ENCODE measurements around the gene CD69.
"Not testable (repeated sequence)": the region's sequence is repeated elsewhere in the genome, so short reads cannot be mapped to it uniquely, and the experiment has no call there.

The CD69 gene

GRCh38 chr12:9751204-9752144 is 9.2 kb downstream of the CD69 start:
- H3K27ac Mint-ChIP-seq, result no peak overlapping the region
- intact Hi-C loops (cut with micrococcal nuclease), result loop anchor here (2.0 to 10.0 kb wide), 4 partner anchors 45 to 391 kb away; partner anchors contain the start of gene CLEC12B
- H3K9me3 Mint-ChIP-seq, result no peaks in the 10 kb centered on the region
- no peak overlapping the region for H3K4me3 Mint-ChIP-seq
- peaks cover 16% of the 10 kb centered on the region for H3K4me1 Mint-ChIP-seq (ENCODE audit: low read depth)
- peaks cover 23% of the 10 kb centered on the region for H3K36me3 Mint-ChIP-seq (ENCODE audit: low read depth)
- no peaks in the 10 kb centered on the region for H3K27me3 Mint-ChIP-seq

GRCh38 chr12:9750276-9751203 is 10.2 kb downstream of the CD69 start:
- H3K27ac Mint-ChIP-seq, result no peak overlapping the region
- no peaks in the 10 kb centered on the region for H3K9me3 Mint-ChIP-seq
- no peaks in the 10 kb centered on the region for H3K27me3 Mint-ChIP-seq
- H3K4me1 Mint-ChIP-seq (ENCODE audit: low read depth), result peaks cover 16% of the 10 kb centered on the region
- intact Hi-C loops (cut with micrococcal nuclease), result loop anchor here (1.0 to 10.0 kb wide), 5 partner anchors 46 to 392 kb away; partner anchors contain the start of gene CLEC12B
- no peak overlapping the region for H3K4me3 Mint-ChIP-seq
- H3K36me3 Mint-ChIP-seq (ENCODE audit: low read depth), result peaks cover 22% of the 10 kb centered on the region

GRCh38 chr12:9749640-9750039 is 11.1 kb downstream of the CD69 start:
- Mint-ChIP-seq H3K27ac (no peak overlapping the region), H3K27me3 (no peaks in the 10 kb centered on the region), H3K4me1 (ENCODE audit: low read depth) (peaks cover 22% of the 10 kb centered on the region), H3K9me3 (no peaks in the 10 kb centered on the region), H3K36me3 (ENCODE audit: low read depth) (peaks cover 17% of the 10 kb centered on the region), H3K4me3 (no peak overlapping the region)
- intact Hi-C loops (cut with micrococcal nuclease), result loop anchor here (1.0 to 10.0 kb wide), 6 partner anchors 47 to 393 kb away; partner anchors contain the start of genes CLEC12B and CLEC1B

- intact Hi-C loops (cut with micrococcal nuclease), result loop anchor here (10.0 kb wide), 1 partner anchor 250 kb away; the partner anchor contains the start of gene CLEC1B
- Mint-ChIP-seq H3K27me3 (no peaks in the 10 kb centered on the region), H3K36me3 (ENCODE audit: low read depth) (no peaks in the 10 kb centered on the region), H3K27ac (no peak overlapping the region), H3K4me1 (ENCODE audit: low read depth) (peaks cover 39% of the 10 kb centered on the region), H3K9me3 (no peaks in the 10 kb centered on the region), H3K4me3 (no peak overlapping the region)
Measured at GRCh38 chr12:9745199-9745598, 15.5 kb downstream of the CD69 start.

- H3K27ac Mint-ChIP-seq, result peak overlapping the region; percentile 74
- intact Hi-C loops (cut with micrococcal nuclease), result loop anchor here (10.0 kb wide), 1 partner anchor 252 kb away; the partner anchor contains the start of gene CLEC1B
- peaks cover 52% of the 10 kb centered on the region for H3K4me1 Mint-ChIP-seq (ENCODE audit: low read depth)
- no peaks in the 10 kb centered on the region for H3K9me3 Mint-ChIP-seq
- no peak overlapping the region for H3K4me3 Mint-ChIP-seq
- H3K36me3 Mint-ChIP-seq (ENCODE audit: low read depth), result peaks cover 9% of the 10 kb centered on the region
- H3K27me3 Mint-ChIP-seq, result no peaks in the 10 kb centered on the region
Measured at GRCh38 chr12:9742661-9743060, 18.0 kb downstream of the CD69 start.

GRCh38 chr12:9741726-9742125 is 19.0 kb downstream of the CD69 start:
- peak overlapping the region; percentile 74 for H3K27ac Mint-ChIP-seq
- intact Hi-C loops (cut with micrococcal nuclease), result loop anchor here (10.0 kb wide), 1 partner anchor 253 kb away; the partner anchor contains the start of gene CLEC1B
- peaks cover 9% of the 10 kb centered on the region for H3K36me3 Mint-ChIP-seq (ENCODE audit: low read depth)
- peaks cover 53% of the 10 kb centered on the region for H3K4me1 Mint-ChIP-seq (ENCODE audit: low read depth)
- no peaks in the 10 kb centered on the region for H3K9me3 Mint-ChIP-seq
- peak overlapping the region; percentile 42 for H3K4me3 Mint-ChIP-seq
- H3K27me3 Mint-ChIP-seq, result no peaks in the 10 kb centered on the region

- H3K27ac Mint-ChIP-seq, result peak overlapping the region; percentile 83
Measured at GRCh38 chr12:9740106-9740750, 20.5 kb downstream of the CD69 start.

GRCh38 chr12:9739404-9740105 is 21.1 kb downstream of the CD69 start:
- not testable (repeated sequence) for H3K27me3 Mint-ChIP-seq; H3K36me3 Mint-ChIP-seq (ENCODE audit: low read depth); H3K9me3 Mint-ChIP-seq
- H3K27ac Mint-ChIP-seq, result peak overlapping the region; percentile 95
- intact Hi-C loops (cut with micrococcal nuclease), result loop anchor here (10.0 kb wide), 1 partner anchor 255 kb away; the partner anchor contains the start of gene CLEC1B
- H3K4me3 Mint-ChIP-seq, result peak overlapping the region; percentile 64
- peaks cover 65% of the 10 kb centered on the region for H3K4me1 Mint-ChIP-seq (ENCODE audit: low read depth)

More at GRCh38 chr12:9740106-9740750, 20.5 kb downstream of the CD69 start:
- intact Hi-C loops (cut with micrococcal nuclease), result loop anchor here (10.0 kb wide), 1 partner anchor 255 kb away; the partner anchor contains the start of gene CLEC1B
- Mint-ChIP-seq H3K27me3 (no peaks in the 10 kb centered on the region), H3K9me3 (no peaks in the 10 kb centered on the region), H3K36me3 (ENCODE audit: low read depth) (peaks cover 9% of the 10 kb centered on the region), H3K4me1 (ENCODE audit: low read depth) (peaks cover 66% of the 10 kb centered on the region), H3K4me3 (peak overlapping the region; percentile 64)

GRCh38 chr12:9738905-9739304 is 21.8 kb downstream of the CD69 start:
- Mint-ChIP-seq H3K4me1 (ENCODE audit: low read depth) (peaks cover 65% of the 10 kb centered on the region), H3K27ac (peak overlapping the region; percentile 95)
- H3K36me3 Mint-ChIP-seq (ENCODE audit: low read depth); H3K9me3 Mint-ChIP-seq; H3K4me3 Mint-ChIP-seq; intact Hi-C loops (cut with micrococcal nuclease); H3K27me3 Mint-ChIP-seq: not testable (repeated sequence)

GRCh38 chr12:9736936-9737705 is 23.6 kb downstream of the CD69 start:
- intact Hi-C loops (cut with micrococcal nuclease), result no loop called here
- Mint-ChIP-seq H3K36me3 (ENCODE audit: low read depth) (peaks cover 9% of the 10 kb centered on the region), H3K4me1 (ENCODE audit: low read depth) (peaks cover 51% of the 10 kb centered on the region), H3K27me3 (no peaks in the 10 kb centered on the region), H3K4me3 (no peak overlapping the region), H3K27ac (peak overlapping the region; percentile 95), H3K9me3 (no peaks in the 10 kb centered on the region)

- intact Hi-C loops (cut with micrococcal nuclease), result no loop called here
Measured at GRCh38 chr12:9735601-9736000, 25.1 kb downstream of the CD69 start.

GRCh38 chr12:9732921-9733461 is 27.7 kb downstream of the CD69 start, which contains the start of gene CLECL1:
Gene CLECL1 (minus strand): TSS chr12:9733097.
- H3K9me3 Mint-ChIP-seq, result no peaks in the 10 kb centered on the region

More at GRCh38 chr12:9735601-9736000, 25.1 kb downstream of the CD69 start:
- H3K4me3 Mint-ChIP-seq, result no peak overlapping the region
- no peaks in the 10 kb centered on the region for H3K27me3 Mint-ChIP-seq
- peaks cover 9% of the 10 kb centered on the region for H3K36me3 Mint-ChIP-seq (ENCODE audit: low read depth)
- H3K4me1 Mint-ChIP-seq (ENCODE audit: low read depth), result peaks cover 50% of the 10 kb centered on the region
- H3K9me3 Mint-ChIP-seq, result no peaks in the 10 kb centered on the region
- peak overlapping the region; percentile 95 for H3K27ac Mint-ChIP-seq

More at GRCh38 chr12:9732921-9733461, 27.7 kb downstream of the CD69 start, which contains the start of gene CLECL1:
- Mint-ChIP-seq H3K36me3 (ENCODE audit: low read depth) (no peaks in the 10 kb centered on the region), H3K27me3 (no peaks in the 10 kb centered on the region), H3K27ac (peak within 1 kb of the TSS; percentile 88), H3K4me3 (peak within 1 kb of the TSS; percentile 60), H3K4me1 (ENCODE audit: low read depth) (peaks cover 34% of the 10 kb centered on the region)
- intact Hi-C loops (cut with micrococcal nuclease), result no loop called here

All from dendritic cell treated with granulocyte-macrophage colony-stimulating factor and Interleukin-4, amounts not matched to agents 40 ng/mL and 50 ng/mL, for 4 days (primary cell).